Omental fat pad (tissue), 4 donors: ENCODE data around the gene ATP6V0A4. TPM values are rescaled to one million over a fixed set of nuclear protein-coding genes. Genes with fewer than 3 reads are reported as not detected.

Experiments
- ATAC-seq: fragments of 150-250 bp; one replicate; pipeline ENCODE4 v1.9.1; 2016; ENCODE audit warnings: mild to moderate bottlenecking, moderate library complexity; ENCODE audit not compliant: low FRiP score
- DNase-seq: peaks from one replicate; pipeline ENCODE4 v3.0.0-alpha.2; 2019; ENCODE audit warnings: low spot score
- CTCF ChIP-seq, 3 donors: fragments of 450-650 bp; IDR thresholded peaks; one replicate each; pipeline ENCODE4 v1.5.1; 2016 to 2017; ENCODE audit warnings: antibody characterized with exemption in 3 of 3, mild to moderate bottlenecking in 3 of 3, moderate library complexity in 2 of 3
- total RNA-seq, 4 donors: library from RNA; depleted of rRNA; stranded (reverse); fragments of >200 nt; gene quantifications; one replicate each; pipeline ENCODE4 v1.1.0, GENCODE V29; 2016

Gene ATP6V0A4
- total RNA-seq, 4 donors from 2014 or later, result not detected

GRCh38 chr7:138835087-138835486, 37.1 kb upstream of the ATP6V0A4 start:
- ATAC-seq (no peak), DNase-seq (no peak)
- no peak for TF ChIP-seq CTCF (IDR thresholded peaks at IDR 0.05)

GRCh38 chr7:138834583-138834982, 36.6 kb upstream of the ATP6V0A4 start:
- ATAC-seq (no peak), DNase-seq (no peak)
- TF ChIP-seq CTCF (IDR thresholded peaks at IDR 0.05), result no peak

GRCh38 chr7:138833596-138833995, 35.6 kb upstream of the ATP6V0A4 start:
- no peak for ATAC-seq
- TF ChIP-seq CTCF (IDR thresholded peaks at IDR 0.05), result no peak
- DNase-seq, result no peak

GRCh38 chr7:138832966-138833365, 35.0 kb upstream of the ATP6V0A4 start:
- no peak for TF ChIP-seq CTCF (IDR thresholded peaks at IDR 0.05)
- DNase-seq, result no peak
- no peak for ATAC-seq

GRCh38 chr7:138829335-138829734, 31.3 kb upstream of the ATP6V0A4 start:
- DNase-seq (no peak), ATAC-seq (no peak)
- TF ChIP-seq CTCF (IDR thresholded peaks at IDR 0.05), result no peak

GRCh38 chr7:138828302-138828701, 30.3 kb upstream of the ATP6V0A4 start:
- ATAC-seq (no peak), DNase-seq (no peak)
- no peak for TF ChIP-seq CTCF (IDR thresholded peaks at IDR 0.05)

GRCh38 chr7:138825049-138825721, 27.2 kb upstream of the ATP6V0A4 start:
- no peak for TF ChIP-seq CTCF (IDR thresholded peaks at IDR 0.05)
- ATAC-seq, result no peak
- DNase-seq, result no peak
